Liver (tissue), 9 donors: ENCODE results near the gene DPP4. TPM values are rescaled to one million over a fixed set of nuclear protein-coding genes. Genes with fewer than 3 reads are reported as not detected.
"Not testable (repeated sequence)": the region's sequence is repeated elsewhere in the genome, so short reads cannot be mapped to it uniquely, and the experiment has no call there.

ENCODE experiments used
- DNase-seq: peaks from one replicate; pipeline ENCODE4 v3.0.0-alpha.2; 2017; ENCODE audit warnings: low spot score
- H3K27ac ChIP-seq, 2 donors: one replicate each; pipeline ENCODE4 v1.7.0; 2013; ENCODE audit warnings: inconsistent platforms in 2 of 2, low read length in 2 of 2, control low read depth in 1 of 2, low read depth in 1 of 2, mild to moderate bottlenecking in 1 of 2
- H3K27me3 ChIP-seq, 4 donors: one replicate each; pipeline versions ENCODE4 v1.6.1 to v1.7.0; 2013; ENCODE audit warnings: low read length in 3 of 4, inconsistent platforms in 1 of 4, mild to moderate bottlenecking in 1 of 4, moderate library complexity in 1 of 4; ENCODE audit not compliant: control insufficient read depth in 4 of 4, insufficient read depth in 4 of 4
- H3K36me3 ChIP-seq, 4 donors: one replicate each; pipeline versions ENCODE4 v1.6.1 to v1.7.0; 2013; ENCODE audit warnings: low read length in 3 of 4, mild to moderate bottlenecking in 3 of 4, low read depth in 1 of 4, moderate library complexity in 1 of 4; ENCODE audit not compliant: control insufficient read depth in 4 of 4, insufficient read depth in 3 of 4
- H3K4me1 ChIP-seq, 4 donors: one replicate each; pipeline versions ENCODE4 v1.6.1 to v1.7.0; 2013; ENCODE audit warnings: low read length in 3 of 4, mild to moderate bottlenecking in 3 of 4, moderate library complexity in 1 of 4; ENCODE audit not compliant: control insufficient read depth in 4 of 4, insufficient read depth in 4 of 4
- H3K4me3 ChIP-seq, 3 donors: one replicate each; pipeline versions ENCODE4 v1.6.1 to v1.7.0; 2013; ENCODE audit warnings: low read length in 3 of 3, control low read depth in 1 of 3, low read depth in 1 of 3, mild to moderate bottlenecking in 1 of 3
- H3K9ac ChIP-seq, 2 donors: one replicate each; pipeline ENCODE4 v1.7.0; 2013; ENCODE audit warnings: low read length in 2 of 2, mild to moderate bottlenecking in 2 of 2, moderate library complexity in 2 of 2, control low read depth in 1 of 2, low read depth in 1 of 2
- H3K9me3 ChIP-seq, 4 donors: one replicate each; pipeline versions ENCODE4 v1.6.1 to v1.7.0; 2013; ENCODE audit warnings: low read length in 3 of 4; ENCODE audit not compliant: control insufficient read depth in 4 of 4
- ATF3 ChIP-seq: IDR thresholded peaks from 2 replicates; pipeline ENCODE4 v1.6.1; 2016; ENCODE audit warnings: antibody characterized with exemption
- CTCF ChIP-seq: fragments of 150-350 bp; IDR thresholded peaks from 2 replicates; pipeline ENCODE4 v1.5.1; 2017; ENCODE audit warnings: improper control_type of control experiment, low read depth, low read length; ENCODE audit not compliant: missing input control
- EGR1 ChIP-seq, 2 donors: IDR thresholded peaks; 2 replicates each; pipeline ENCODE4 v1.6.1; 2016 to 2018; ENCODE audit warnings: antibody characterized with exemption in 2 of 2, low read depth in 2 of 2
- FOXA1 ChIP-seq: IDR thresholded peaks from 2 replicates; pipeline ENCODE4 v1.6.1; 2016; ENCODE audit warnings: antibody characterized with exemption
- FOXA2 ChIP-seq: IDR thresholded peaks from 2 replicates; pipeline ENCODE4 v1.6.1; 2016; ENCODE audit warnings: antibody characterized with exemption
- HNF4A ChIP-seq, 2 donors: conservative IDR thresholded peaks; 2 replicates each; pipeline ENCODE4 v1.6.1; 2016; ENCODE audit warnings: antibody characterized with exemption in 2 of 2, mild to moderate bottlenecking in 2 of 2
- HNF4G ChIP-seq: IDR thresholded peaks from 2 replicates; pipeline ENCODE4 v1.6.1; 2016; ENCODE audit warnings: antibody characterized with exemption
- MAX ChIP-seq: IDR thresholded peaks from 2 replicates; pipeline ENCODE4 v1.6.1; 2016; ENCODE audit warnings: antibody characterized with exemption
- RAD21 ChIP-seq, 2 donors: IDR thresholded peaks; 2 replicates each; pipeline ENCODE4 v1.6.1; 2016; ENCODE audit warnings: antibody characterized with exemption in 2 of 2, mild to moderate bottlenecking in 2 of 2
- REST ChIP-seq: IDR thresholded peaks from 2 replicates; pipeline ENCODE4 v1.6.1; 2016; ENCODE audit warnings: antibody characterized with exemption, mild to moderate bottlenecking
- RXRA ChIP-seq, 2 donors: IDR thresholded peaks; 2 replicates each; pipeline ENCODE4 v1.6.1; 2017 to 2018; ENCODE audit warnings: antibody characterized with exemption in 2 of 2, mild to moderate bottlenecking in 1 of 2
- SP1 ChIP-seq: IDR thresholded peaks from 2 replicates; pipeline ENCODE4 v1.6.1; 2018; ENCODE audit warnings: antibody characterized with exemption, mild to moderate bottlenecking
- TAF1 ChIP-seq: conservative IDR thresholded peaks from 2 replicates; pipeline ENCODE4 v1.6.1; 2016; ENCODE audit warnings: antibody characterized with exemption, mild to moderate bottlenecking
- YY1 ChIP-seq: IDR thresholded peaks from 2 replicates; pipeline ENCODE4 v1.6.1; 2016; ENCODE audit warnings: antibody characterized with exemption, mild to moderate bottlenecking
- ZBTB33 ChIP-seq: IDR thresholded peaks from 2 replicates; pipeline ENCODE4 v1.6.1; 2016; ENCODE audit warnings: antibody characterized with exemption
- WGBS: extraction: QIAGEN DNeasy Blood & Tissue Kit; methylation state at CpG from one replicate; pipeline ENCODE4 v1.1.7; 2013; 5-methylcytosine and 5-hydroxymethylcytosine counted together
- polyA plus RNA-seq, 2 donors: library from polyadenylated mRNA; stranded (reverse) in 1 of 2; unstranded in 1 of 2; fragments of 200-250 nt in 1 of 2; fragments of >200 nt in 1 of 2; fragmentation: Nextera tagmentation in 1 of 2; extraction: Ambion mirVana in 1 of 2; gene quantifications; one replicate each; pipeline versions ENCODE4 v1.2.1 to v1.2.3, GENCODE V29; 2013 to 2015
- total RNA-seq, 2 donors: library from RNA; depleted of rRNA; stranded (reverse); fragments of >200 nt; gene quantifications; one replicate each; pipeline ENCODE4 v1.2.3, GENCODE V29; 2014
- donor health status: healthy.
- donor health status: healthy.
- donor health status: healthy.
- donor health status: healthy.
- donor health status: healthy.

DPP4 gene
- total and polyA plus RNA-seq, 4 donors, result 9.6 to 30.1 (median 13.5) TPM

- not testable (repeated sequence) for H3K36me3 ChIP-seq, H3K27ac ChIP-seq, H3K27me3 ChIP-seq, H3K4me3 ChIP-seq, DNase-seq, H3K9ac ChIP-seq, H3K9me3 ChIP-seq, H3K4me1 ChIP-seq
- 99% methylated on average over 3 of the region's 3 CpGs for WGBS
Measured at GRCh38 chr2:162049089-162049488, 24.9 kb downstream of the DPP4 start.

GRCh38 chr2:162044586-162044985 is 29.4 kb downstream of the DPP4 start:
- Histone ChIP-seq H3K9me3 (no peaks in the 10 kb centered on the region), H3K9ac (no peak overlapping the region), H3K4me3 (no peak overlapping the region), H3K27ac (no peak overlapping the region), H3K27me3 (no peaks in the 10 kb centered on the region), H3K36me3 (peaks cover 0 to 12% (median 7%) of the 10 kb centered on the region in 4 donors), H3K4me1 (no peaks in the 10 kb centered on the region)
- no peak for DNase-seq
- 97% methylated on average over 4 of the region's 4 CpGs for WGBS
- TF ChIP-seq MAX (no peak), EGR1 (IDR thresholded peaks at IDR 0.05; ENCODE audit: low read depth in 2 of 2) (no peak), ATF3 (no peak), TAF1 (no peak), REST (no peak), RAD21 (IDR thresholded peaks at IDR 0.05) (no peak)

GRCh38 chr2:162043132-162043531 is 30.9 kb downstream of the DPP4 start:
- Histone ChIP-seq H3K9ac (no peak overlapping the region), H3K27me3 (no peaks in the 10 kb centered on the region), H3K9me3 (no peaks in the 10 kb centered on the region), H3K27ac (no peak overlapping the region), H3K36me3 (peaks cover 0 to 16% (median 7%) of the 10 kb centered on the region in 4 donors), H3K4me1 (no peaks in the 10 kb centered on the region), H3K4me3 (no peak overlapping the region)
- DNase-seq, result no peak
- WGBS, result 95% methylated on average over 8 of the region's 8 CpGs
- TF ChIP-seq EGR1 (IDR thresholded peaks at IDR 0.05; ENCODE audit: low read depth in 2 of 2), result no peak
- TF ChIP-seq RAD21 (IDR thresholded peaks at IDR 0.05), result no peak
- no peak for TF ChIP-seq SP1
- TF ChIP-seq RXRA (IDR thresholded peaks at IDR 0.05), result no peak
- no peak for TF ChIP-seq ZBTB33
- no peak for TF ChIP-seq ATF3
- TF ChIP-seq MAX, result no peak
- TF ChIP-seq CTCF, result no peak
- no peak for TF ChIP-seq FOXA2
- no peak for TF ChIP-seq HNF4A (conservative IDR thresholded peaks at IDR 0.05)
- no peak for TF ChIP-seq FOXA1
- no peak for TF ChIP-seq HNF4G
- TF ChIP-seq YY1, result no peak
- TF ChIP-seq REST, result no peak
